Endodermal cell (in vitro differentiated cells): ENCODE results near the gene FTO. TPM values are rescaled to one million over a fixed set of nuclear protein-coding genes. Genes with fewer than 3 reads are reported as not detected.

Source experiments
- DNase-seq: peaks from one replicate; pipeline ENCODE4 v3.0.0-alpha.2; 2017
- H3K27ac ChIP-seq: 2 replicates; pipeline ENCODE4 v1.5.1; 2013; ENCODE audit warnings: mild to moderate bottlenecking, low read depth, low read length, moderate library complexity
- H3K27me3 ChIP-seq: 2 replicates; pipeline ENCODE4 v1.6.1; 2013; ENCODE audit warnings: mild to moderate bottlenecking, low read length, moderate library complexity; ENCODE audit not compliant: insufficient read depth, control insufficient read depth, poor library complexity, severe bottlenecking
- H3K36me3 ChIP-seq: 2 replicates; pipeline ENCODE4 v1.7.0; 2013; ENCODE audit warnings: mild to moderate bottlenecking, low read length, moderate library complexity; ENCODE audit not compliant: control insufficient read depth, insufficient read depth
- H3K4me1 ChIP-seq: one replicate; pipeline ENCODE4 v1.7.0; 2013; ENCODE audit warnings: low read length; ENCODE audit not compliant: control insufficient read depth, insufficient read depth
- H3K4me3 ChIP-seq: 2 replicates; pipeline ENCODE4 v1.5.1; 2013; ENCODE audit warnings: mild to moderate bottlenecking, low read length, moderate library complexity
- H3K9ac ChIP-seq: 2 replicates; pipeline ENCODE4 v1.6.1; 2013; ENCODE audit warnings: mild to moderate bottlenecking, low read length, moderate library complexity; ENCODE audit not compliant: poor library complexity, severe bottlenecking; ENCODE audit errors: extremely low read depth
- H3K9me3 ChIP-seq: 2 replicates; pipeline ENCODE4 v1.6.1; 2013; ENCODE audit warnings: mild to moderate bottlenecking, low read length, moderate library complexity; ENCODE audit not compliant: control insufficient read depth
- H3K27ac Mint-ChIP-seq: 2 replicates; pipeline ENCODE4 v1.8.0; 2020; ENCODE audit warnings: mixed read lengths
- H3K27me3 Mint-ChIP-seq: 2 replicates; pipeline ENCODE4 v1.8.0; 2021; ENCODE audit warnings: mild to moderate bottlenecking, mixed read lengths; ENCODE audit not compliant: insufficient read depth
- H3K36me3 Mint-ChIP-seq: 2 replicates; pipeline ENCODE4 v1.8.0; 2020; ENCODE audit warnings: low read depth, mixed read lengths
- H3K4me1 Mint-ChIP-seq: 2 replicates; pipeline ENCODE4 v1.8.0; 2020; ENCODE audit warnings: mixed read lengths
- H3K4me3 Mint-ChIP-seq: 2 replicates; pipeline ENCODE4 v1.8.0; 2020; ENCODE audit warnings: mild to moderate bottlenecking, moderate library complexity, mixed read lengths
- H3K9me3 Mint-ChIP-seq: 2 replicates; pipeline ENCODE4 v1.8.0; 2020; ENCODE audit warnings: mild to moderate bottlenecking, mixed read lengths
- CTCF ChIP-seq: fragments of 200-600 bp; sonication (generic); conservative IDR thresholded peaks from 2 replicates; pipeline ENCODE4 v1.5.0; 2021; ENCODE audit warnings: antibody characterized with exemption, mild to moderate bottlenecking
- WGBS, 2 experiments: methylation state at CpG; one replicate each; pipeline versions ENCODE4 v1.1.5 to v1.1.7; 2013; ENCODE audit warnings: missing lambda C conversion rate in 2 of 2, mixed read lengths in 1 of 2; ENCODE audit not compliant: insufficient coverage in 1 of 2, insufficient read length in 1 of 2; 5-methylcytosine and 5-hydroxymethylcytosine counted together
- total RNA-seq, 2 donors: library from RNA; stranded (reverse); fragmentation: NEBNext Ultra II Directional in 1 of 2; extraction: Animal tissue kit (Norgen Biotek cat#: 25700) in 1 of 2; gene quantifications; 2 replicates in 1 of 2; 3 replicates in 1 of 2; pipeline ENCODE4 v1.2.1, GENCODE V29; 2021

The FTO gene
- total RNA-seq, 2 donors from 2014 or later = 80.3 to 102 TPM

- Histone ChIP-seq H3K36me3 (no peaks in the 10 kb centered on the region), H3K9ac (no peak overlapping the region), H3K9me3 (peaks cover 10% of the 10 kb centered on the region), H3K27ac (no peak overlapping the region), H3K4me1 (peaks cover 13% of the 10 kb centered on the region), H3K27me3 (no peaks in the 10 kb centered on the region), H3K4me3 (no peak overlapping the region)
- no peak for DNase-seq
- H3K36me3 Mint-ChIP-seq = no peaks in the 10 kb centered on the region
- no peak for TF ChIP-seq CTCF
- no peak overlapping the region for H3K4me3 Mint-ChIP-seq
- H3K4me1 Mint-ChIP-seq = peaks cover 18% of the 10 kb centered on the region
- H3K27ac Mint-ChIP-seq = no peak overlapping the region
- H3K9me3 Mint-ChIP-seq = peaks cover 2% of the 10 kb centered on the region
- 95 to 96% methylated on average over 4 to 9 of the region's 10 CpGs for WGBS, 2 experiments
- no peaks in the 10 kb centered on the region for H3K27me3 Mint-ChIP-seq
These were observed 390.7 kb downstream of the FTO start for GRCh38 chr16:54094641-54095040.

DNA sequence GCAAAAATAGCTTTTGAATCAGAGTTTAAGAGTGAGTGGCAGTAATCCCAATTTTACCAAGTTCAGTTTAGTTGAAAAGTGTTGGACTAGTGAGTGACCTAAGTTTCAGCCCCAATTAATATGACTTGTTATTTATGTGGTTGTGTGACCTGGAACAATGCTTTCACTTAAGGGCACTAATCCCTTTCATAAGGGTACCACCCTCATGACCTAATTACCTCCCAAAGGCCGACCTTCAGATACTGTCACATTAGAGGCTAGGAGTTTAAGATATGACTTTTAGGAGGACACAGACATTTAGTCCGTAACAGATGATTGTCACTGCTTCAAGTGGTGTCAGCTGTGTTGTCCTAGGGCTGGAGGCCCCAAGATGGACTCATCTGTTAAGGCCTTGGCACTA lies 392.7 kb downstream of the FTO start:
- Mint-ChIP-seq H3K27me3 (no peaks in the 10 kb centered on the region), H3K27ac (no peak overlapping the region), H3K4me3 (no peak overlapping the region), H3K36me3 (no peaks in the 10 kb centered on the region), H3K4me1 (peaks cover 18% of the 10 kb centered on the region), H3K9me3 (peaks cover 5% of the 10 kb centered on the region)
- no peaks in the 10 kb centered on the region for H3K36me3 ChIP-seq
- no peak for DNase-seq
- TF ChIP-seq CTCF = no peak
- no peaks in the 10 kb centered on the region for H3K27me3 ChIP-seq
- H3K9ac ChIP-seq = no peak overlapping the region
- 97% methylated on average over 2 of the region's 2 CpGs; no CpG with 5 or more reads in 1 of the 2 experiments for WGBS, 2 experiments
- no peak overlapping the region for H3K4me3 ChIP-seq
- H3K9me3 ChIP-seq = peaks cover 11% of the 10 kb centered on the region
- no peak overlapping the region for H3K27ac ChIP-seq
- H3K4me1 ChIP-seq = peaks cover 13% of the 10 kb centered on the region

GRCh38 chr16:54097774-54098173 lies 393.8 kb downstream of the FTO start:
- Mint-ChIP-seq H3K36me3 (no peaks in the 10 kb centered on the region), H3K27ac (no peak overlapping the region), H3K9me3 (peaks cover 8% of the 10 kb centered on the region), H3K4me1 (peaks cover 18% of the 10 kb centered on the region), H3K4me3 (no peak overlapping the region), H3K27me3 (no peaks in the 10 kb centered on the region)
- peaks cover 18% of the 10 kb centered on the region for H3K9me3 ChIP-seq
- TF ChIP-seq CTCF = no peak
- no peaks in the 10 kb centered on the region for H3K36me3 ChIP-seq
- no peak overlapping the region for H3K27ac ChIP-seq
- H3K27me3 ChIP-seq = no peaks in the 10 kb centered on the region
- DNase-seq = no peak
- H3K9ac ChIP-seq = no peak overlapping the region
- peak overlapping the region; percentile 33 for H3K4me3 ChIP-seq
- 88 to 92% methylated on average over 3 of the region's 3 CpGs for WGBS, 2 experiments
- peaks cover 13% of the 10 kb centered on the region for H3K4me1 ChIP-seq
